Thymus (tissue), 2 donors: Measurements from ENCODE around the gene ARHGAP21. TPM values are rescaled to one million over a fixed set of nuclear protein-coding genes. Genes with fewer than 3 reads are reported as not detected.

Experiments
- polyA plus RNA-seq: library from polyadenylated mRNA; stranded (reverse); fragments of 200-250 nt; gene quantifications from one replicate; pipeline ENCODE4 v1.2.3, GENCODE V29; 2013
- total RNA-seq: library from RNA; stranded (reverse); fragments of 120-200 nt; gene quantifications from one replicate; pipeline ENCODE4 v1.2.4, GENCODE V29; 2013
- donor health status: healthy.

ARHGAP21 gene
- total and polyA plus RNA-seq, 2 donors = 20.4 to 23.7 TPM

Other genes starting within 250 kb of the ARHGAP21 start
- gene PRTFDC1, start 228.7 kb upstream of the ARHGAP21 start, total RNA-seq = 9.1 TPM
- 6.1 TPM for gene PRTFDC1, start 228.7 kb upstream of the ARHGAP21 start, polyA plus RNA-seq